T-cell (primary cell): ENCODE data around the gene MTMR8. TPM values are rescaled to one million over a fixed set of nuclear protein-coding genes. Genes with fewer than 3 reads are reported as not detected.
A peak's percentile ranks its signal among the peaks of the same experiment; 100 is the strongest.
"Not testable (repeated sequence)": the region's sequence is repeated elsewhere in the genome, so short reads cannot be mapped to it uniquely, and the experiment has no call there.

Experiments used
- ATAC-seq, 4 experiments: fragments of 200-7000 bp in 3 of 4; fragments of 150-1000 bp in 1 of 4; cut with Tn5 transposase; replicated peaks in 1 of 4; 1 replicate in 3 of 4; 2 replicates in 1 of 4; pipeline ENCODE4 v1.10.0; 2021; ENCODE audit warnings: moderate library complexity in 3 of 4, mild to moderate bottlenecking in 2 of 4, moderate number of reproducible peaks in 1 of 4
- CTCF ChIA-PET, 2 donors: fragments of 300-600 bp; sonication (Branson Sonifier 250); formaldehyde crosslinking; loops; one replicate each; lab custom pipeline; 2022; ENCODE audit warnings: antibody characterized with exemption in 2 of 2; lab: Charles Lee
- POLR2A ChIA-PET, 2 donors: fragments of 300-600 bp; sonication (Branson Sonifier 250); formaldehyde crosslinking; loops; one replicate each; lab custom pipeline; 2022; ENCODE audit warnings: antibody characterized with exemption in 2 of 2; lab: Charles Lee
- DNase-seq, 35 experiments: peaks; one replicate each; pipeline versions ENCODE4 v3.0.0 to v3.0.0-alpha.2; 2013 to 2023
- H3K27ac ChIP-seq: one replicate; pipeline ENCODE4 v1.5.1; 2013; ENCODE audit warnings: low read length
- H3K27me3 ChIP-seq, 2 experiments: replicated peaks in 1 of 2; 1 replicate in 1 of 2; 2 replicates in 1 of 2; pipeline versions ENCODE4 v1.6.1 to v1.7.0; 2013; ENCODE audit warnings: low read length in 1 of 2, mixed read lengths in 1 of 2; ENCODE audit not compliant: control insufficient read depth in 2 of 2, insufficient read depth in 2 of 2; ENCODE audit errors: extremely low read depth in 1 of 2
- H3K36me3 ChIP-seq, 2 donors: 1 replicate in 1 of 2; 2 replicates in 1 of 2; pipeline versions ENCODE4 v1.6.1 to v1.7.0; 2013; ENCODE audit warnings: low read length in 1 of 2; ENCODE audit not compliant: control insufficient read depth in 2 of 2, insufficient read depth in 1 of 2; ENCODE audit errors: extremely low read depth in 1 of 2
- H3K4me1 ChIP-seq, 2 experiments: 1 replicate in 1 of 2; 2 replicates in 1 of 2; pipeline versions ENCODE4 v1.6.1 to v1.7.0; 2013; ENCODE audit warnings: low read length in 2 of 2, mixed read lengths in 1 of 2; ENCODE audit not compliant: insufficient read depth in 2 of 2, control insufficient read depth in 1 of 2; ENCODE audit errors: extremely low read depth in 1 of 2
- H3K4me3 ChIP-seq, 2 donors: 1 replicate in 1 of 2; 2 replicates in 1 of 2; pipeline versions ENCODE4 v1.5.1 to v1.7.0; 2013; ENCODE audit warnings: mild to moderate bottlenecking in 2 of 2, low read length in 1 of 2, moderate library complexity in 1 of 2; ENCODE audit not compliant: control insufficient read depth in 1 of 2; ENCODE audit errors: extremely low read depth in 1 of 2
- H3K9me3 ChIP-seq: 2 replicates; pipeline ENCODE4 v1.7.0; 2013
- H3K27ac Mint-ChIP-seq, 2 donors: one replicate each; pipeline ENCODE4 v1.8.0; 2020 to 2021; ENCODE audit warnings: mild to moderate bottlenecking in 2 of 2, mixed read lengths in 2 of 2
- H3K27me3 Mint-ChIP-seq, 2 donors: one replicate each; pipeline ENCODE4 v1.8.0; 2021 to 2022; ENCODE audit warnings: mixed read lengths in 2 of 2
- H3K36me3 Mint-ChIP-seq: one replicate; pipeline ENCODE4 v1.8.0; 2021; ENCODE audit warnings: mixed read lengths
- H3K4me1 Mint-ChIP-seq, 3 donors: one replicate each; pipeline ENCODE4 v1.8.0; 2020 to 2022; ENCODE audit warnings: mixed read lengths in 3 of 3, mild to moderate bottlenecking in 1 of 3
- H3K4me3 Mint-ChIP-seq, 3 donors: one replicate each; pipeline ENCODE4 v1.8.0; 2020 to 2022; ENCODE audit warnings: mild to moderate bottlenecking in 3 of 3, mixed read lengths in 3 of 3, moderate library complexity in 3 of 3
- H3K9me3 Mint-ChIP-seq, 3 donors: one replicate each; pipeline ENCODE4 v1.8.0; 2020 to 2022; ENCODE audit warnings: mixed read lengths in 3 of 3
- WGBS: methylation state at CpG from one replicate; pipeline ENCODE4 v1.1.5; 2013; ENCODE audit warnings: missing lambda C conversion rate; ENCODE audit not compliant: insufficient coverage; 5-methylcytosine and 5-hydroxymethylcytosine counted together
- total RNA-seq, 35 experiments: library from RNA in 6 of 35; stranded (reverse) in 6 of 35; fragments of 120-200 nt in 1 of 35; gene quantifications; one replicate each; pipeline versions ENCODE4 v1.2.1 to v1.2.4 and lab custom pipeline; 2013 to 2026

The MTMR8 gene
- total RNA-seq, 5 donors from 2014 or later (not counting 1 experiment from before 2014, with no cell fraction given), result 3.9 to 6.7 (median 5.8) TPM

- no peak overlapping the region for H3K4me3 Mint-ChIP-seq
- ATAC-seq, result no peak
- no peaks in the 10 kb centered on the region for H3K27me3 ChIP-seq
- no peaks in the 10 kb centered on the region for H3K36me3 ChIP-seq
- CTCF ChIA-PET, result interaction anchor here in 1 of 2 donors (0.6 to 0.7 kb wide), 2 partner anchors 33 to 1302 kb away, joined by 3 to 6 read pairs; no protein-coding TSS in a partner anchor
- no peaks in the 10 kb centered on the region for H3K36me3 Mint-ChIP-seq
- no peak for DNase-seq
- no peak overlapping the region for H3K27ac Mint-ChIP-seq
- POLR2A ChIA-PET, result no interaction called here
- no peaks in the 10 kb centered on the region for H3K4me1 ChIP-seq
- H3K27me3 Mint-ChIP-seq, result peaks cover 0 to 10% of the 10 kb centered on the region in 2 donors
- peaks cover 0 to 3% (median 0%) of the 10 kb centered on the region in 3 donors for H3K4me1 Mint-ChIP-seq
- H3K9me3 Mint-ChIP-seq, result no peaks in the 10 kb centered on the region
- H3K9me3 ChIP-seq, result no peaks in the 10 kb centered on the region
- H3K27ac ChIP-seq, result no peak overlapping the region
- no peak overlapping the region for H3K4me3 ChIP-seq
Measured at GRCh38 chrX:64427281-64427680, 32.0 kb upstream of the MTMR8 start.

- H3K4me1 Mint-ChIP-seq, H3K36me3 ChIP-seq, H3K9me3 Mint-ChIP-seq, H3K27ac ChIP-seq, H3K4me1 ChIP-seq, H3K27ac Mint-ChIP-seq, DNase-seq, POLR2A ChIA-PET, CTCF ChIA-PET, H3K27me3 ChIP-seq, H3K4me3 ChIP-seq, H3K36me3 Mint-ChIP-seq, ATAC-seq, H3K9me3 ChIP-seq, H3K4me3 Mint-ChIP-seq: not testable (repeated sequence)
- H3K27me3 Mint-ChIP-seq, result peaks cover 0 to 14% of the 10 kb centered on the region in 2 donors
- WGBS, result no CpG with 5 or more reads among the region's 4 CpGs
Measured at GRCh38 chrX:64409730-64410129, 14.5 kb upstream of the MTMR8 start.

- DNase-seq, result no peak
- Mint-ChIP-seq H3K36me3 (no peaks in the 10 kb centered on the region), H3K4me1 (peaks cover 17 to 36% (median 21%) of the 10 kb centered on the region in 3 donors), H3K4me3 (no peak overlapping the region), H3K27me3 (peaks cover 3 to 28% of the 10 kb centered on the region in 2 donors), H3K27ac (no peak overlapping the region), H3K9me3 (peaks cover 0 to 3% (median 0%) of the 10 kb centered on the region in 3 donors)
- no peaks in the 10 kb centered on the region for H3K27me3 ChIP-seq
- H3K4me3 ChIP-seq, result no peak overlapping the region
- ATAC-seq, result no peak
- WGBS, result no CpG with 5 or more reads among the region's 1 CpG
- H3K27ac ChIP-seq, result no peak overlapping the region
- CTCF ChIA-PET, result no interaction called here
- peaks cover 2 to 13% of the 10 kb centered on the region in 2 experiments for H3K4me1 ChIP-seq
- H3K9me3 ChIP-seq, result no peaks in the 10 kb centered on the region
- no peaks in the 10 kb centered on the region for H3K36me3 ChIP-seq
- POLR2A ChIA-PET, result no interaction called here
Measured at GRCh38 chrX:64398088-64398487, 2.8 kb upstream of the MTMR8 start.

GRCh38 chrX:64395568-64395929 lies 297 bp upstream of the MTMR8 start:
- 0% methylated on average over 2 of the region's 4 CpGs for WGBS
- H3K4me1 Mint-ChIP-seq, result peaks cover 34 to 56% (median 39%) of the 10 kb centered on the region in 3 donors
- Histone ChIP-seq H3K36me3 (no peaks in the 10 kb centered on the region), H3K27ac (no peak overlapping the region), H3K4me3 (peak overlapping the region; percentile 84), H3K27me3 (no peaks in the 10 kb centered on the region), H3K9me3 (no peaks in the 10 kb centered on the region), H3K4me1 (peaks cover 2 to 13% of the 10 kb centered on the region in 2 experiments)
- CTCF ChIA-PET, result no interaction called here
- H3K27me3 Mint-ChIP-seq, result peaks cover 0 to 21% of the 10 kb centered on the region in 2 donors
- H3K27ac Mint-ChIP-seq, result peak overlapping the region; percentile 76 to 78
- peak overlapping the region; percentile 85 to 94 (median 90) for H3K4me3 Mint-ChIP-seq
- H3K9me3 Mint-ChIP-seq, result peaks cover 0 to 3% (median 0%) of the 10 kb centered on the region in 3 donors
- POLR2A ChIA-PET, result interaction anchor here in 1 of 2 donors (0.6 kb wide), 1 partner anchor 1033 kb away, joined by 3 read pairs; no protein-coding TSS in a partner anchor
- DNase-seq (no peak), ATAC-seq (peak; percentile 19 to 32 (median 24))
- H3K36me3 Mint-ChIP-seq, result no peaks in the 10 kb centered on the region

GRCh38 chrX:64394059-64394873 lies 986 bp downstream of the MTMR8 start:
- peaks cover 0 to 15% of the 10 kb centered on the region in 2 donors for H3K27me3 Mint-ChIP-seq
- Histone ChIP-seq H3K36me3 (no peaks in the 10 kb centered on the region), H3K4me1 (peaks cover 2 to 13% of the 10 kb centered on the region in 2 experiments), H3K27ac (peak overlapping the region; percentile 60), H3K4me3 (peak overlapping the region; percentile 84), H3K9me3 (no peaks in the 10 kb centered on the region), H3K27me3 (no peaks in the 10 kb centered on the region)
- H3K27ac Mint-ChIP-seq, result peak overlapping the region; percentile 76 to 78
- peaks cover 0 to 3% (median 0%) of the 10 kb centered on the region in 3 donors for H3K9me3 Mint-ChIP-seq
- peaks cover 34 to 56% (median 39%) of the 10 kb centered on the region in 3 donors for H3K4me1 Mint-ChIP-seq
- CTCF ChIA-PET, result no interaction called here
- H3K36me3 Mint-ChIP-seq, result no peaks in the 10 kb centered on the region
- no CpG with 5 or more reads among the region's 12 CpGs for WGBS
- ATAC-seq (peak in 1 of 4 experiments; percentile 13), DNase-seq (no peak)
- H3K4me3 Mint-ChIP-seq, result peak overlapping the region; percentile 85 to 94 (median 90)
- POLR2A ChIA-PET, result no interaction called here

- H3K27ac ChIP-seq, result no peak overlapping the region
- no peaks in the 10 kb centered on the region for H3K9me3 ChIP-seq
- no peak overlapping the region for H3K4me3 ChIP-seq
- Mint-ChIP-seq H3K27ac (no peak overlapping the region), H3K4me3 (no peak overlapping the region), H3K27me3 (no peaks in the 10 kb centered on the region), H3K9me3 (peaks cover 0 to 11% (median 8%) of the 10 kb centered on the region in 3 donors), H3K36me3 (peaks cover 30% of the 10 kb centered on the region), H3K4me1 (peaks cover 31 to 34% (median 32%) of the 10 kb centered on the region in 3 donors)
- no peaks in the 10 kb centered on the region for H3K27me3 ChIP-seq
- ChIA-PET CTCF (no interaction called here), POLR2A (no interaction called here)
- H3K4me1 ChIP-seq, result peaks cover 2 to 6% of the 10 kb centered on the region in 2 experiments
- no peak for DNase-seq
- no peaks in the 10 kb centered on the region for H3K36me3 ChIP-seq
- ATAC-seq, result no peak
Measured at GRCh38 chrX:64389489-64389888, 5.8 kb downstream of the MTMR8 start.
